A204.1 (cell line): ENCODE data around the gene PKD1L1.
"Not testable (repeated sequence)": the region's sequence is repeated elsewhere in the genome, so short reads cannot be mapped to it uniquely, and the experiment has no call there.

Source experiments
- FAIRE-seq: peaks from 2 replicates; lab custom pipeline; 2012; peaks lifted over from hg19 to GRCh38; lab: Jason Lieb, UNC

Gene PKD1L1, protein sequence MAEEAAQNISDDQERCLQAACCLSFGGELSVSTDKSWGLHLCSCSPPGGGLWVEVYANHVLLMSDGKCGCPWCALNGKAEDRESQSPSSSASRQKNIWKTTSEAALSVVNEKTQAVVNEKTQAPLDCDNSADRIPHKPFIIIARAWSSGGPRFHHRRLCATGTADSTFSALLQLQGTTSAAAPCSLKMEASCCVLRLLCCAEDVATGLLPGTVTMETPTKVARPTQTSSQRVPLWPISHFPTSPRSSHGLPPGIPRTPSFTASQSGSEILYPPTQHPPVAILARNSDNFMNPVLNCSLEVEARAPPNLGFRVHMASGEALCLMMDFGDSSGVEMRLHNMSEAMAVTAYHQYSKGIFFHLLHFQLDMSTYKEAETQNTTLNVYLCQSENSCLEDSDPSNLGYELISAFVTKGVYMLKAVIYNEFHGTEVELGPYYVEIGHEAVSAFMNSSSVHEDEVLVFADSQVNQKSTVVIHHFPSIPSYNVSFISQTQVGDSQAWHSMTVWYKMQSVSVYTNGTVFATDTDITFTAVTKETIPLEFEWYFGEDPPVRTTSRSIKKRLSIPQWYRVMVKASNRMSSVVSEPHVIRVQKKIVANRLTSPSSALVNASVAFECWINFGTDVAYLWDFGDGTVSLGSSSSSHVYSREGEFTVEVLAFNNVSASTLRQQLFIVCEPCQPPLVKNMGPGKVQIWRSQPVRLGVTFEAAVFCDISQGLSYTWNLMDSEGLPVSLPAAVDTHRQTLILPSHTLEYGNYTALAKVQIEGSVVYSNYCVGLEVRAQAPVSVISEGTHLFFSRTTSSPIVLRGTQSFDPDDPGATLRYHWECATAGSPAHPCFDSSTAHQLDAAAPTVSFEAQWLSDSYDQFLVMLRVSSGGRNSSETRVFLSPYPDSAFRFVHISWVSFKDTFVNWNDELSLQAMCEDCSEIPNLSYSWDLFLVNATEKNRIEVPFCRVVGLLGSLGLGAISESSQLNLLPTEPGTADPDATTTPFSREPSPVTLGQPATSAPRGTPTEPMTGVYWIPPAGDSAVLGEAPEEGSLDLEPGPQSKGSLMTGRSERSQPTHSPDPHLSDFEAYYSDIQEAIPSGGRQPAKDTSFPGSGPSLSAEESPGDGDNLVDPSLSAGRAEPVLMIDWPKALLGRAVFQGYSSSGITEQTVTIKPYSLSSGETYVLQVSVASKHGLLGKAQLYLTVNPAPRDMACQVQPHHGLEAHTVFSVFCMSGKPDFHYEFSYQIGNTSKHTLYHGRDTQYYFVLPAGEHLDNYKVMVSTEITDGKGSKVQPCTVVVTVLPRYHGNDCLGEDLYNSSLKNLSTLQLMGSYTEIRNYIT (N-terminal part only)

DNA sequence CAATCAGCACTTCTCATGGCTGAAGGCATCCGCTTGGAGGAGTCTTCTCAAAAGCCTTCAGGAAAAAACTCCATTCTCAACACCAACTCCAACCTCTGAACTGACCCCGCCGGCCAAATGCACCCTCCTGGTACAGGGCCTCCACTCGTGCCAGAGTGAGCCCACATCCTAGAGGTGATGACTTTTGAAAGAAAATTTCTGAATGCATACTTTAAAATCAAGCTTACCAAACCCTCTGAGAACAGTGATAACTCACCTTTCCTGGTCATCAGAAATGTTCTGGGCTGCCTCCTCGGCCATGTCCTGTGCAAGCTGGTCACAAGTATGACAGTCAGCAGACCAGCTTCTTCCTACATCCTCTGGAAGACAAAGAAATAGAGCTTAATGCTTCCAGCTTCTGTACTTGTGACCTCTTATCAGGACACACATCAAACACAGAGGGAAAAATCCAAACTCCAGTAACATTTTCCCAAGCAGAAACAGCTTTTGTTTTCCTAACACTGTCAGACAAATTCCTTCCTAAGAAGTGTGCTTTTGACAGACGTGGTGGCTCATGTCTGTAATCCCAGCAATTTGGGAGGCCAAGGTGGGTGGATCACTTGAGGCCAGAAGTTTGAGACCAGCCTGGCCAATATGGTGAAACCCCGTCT lies at the start of gene PKD1L1:
TSS of gene PKD1L1 (minus strand) at position 326 of the 650 bp plus-strand sequence. CDS start at position 300, 26 bp downstream.
- no peak for FAIRE-seq

DNA sequence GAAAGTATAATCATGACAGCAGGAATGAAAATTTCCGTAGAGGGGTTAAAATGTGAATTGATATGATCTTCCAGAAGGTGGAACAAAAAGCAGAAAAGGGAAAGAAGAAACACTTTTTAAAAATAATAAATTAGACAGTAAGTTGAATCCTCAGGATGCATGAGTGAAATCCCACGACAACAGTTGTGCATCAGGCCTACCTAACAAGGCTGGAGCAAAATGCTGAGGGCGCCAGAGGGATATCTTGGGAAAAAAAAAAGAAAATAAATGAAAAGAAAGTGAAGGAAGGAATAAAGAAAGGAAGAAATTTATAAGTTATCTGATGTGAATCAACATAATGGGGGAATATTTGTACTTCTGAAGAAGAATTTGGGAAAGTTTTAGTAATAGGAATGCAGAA lies 44.2 kb upstream of the PKD1L1 start:
- FAIRE-seq: no peak

DNA sequence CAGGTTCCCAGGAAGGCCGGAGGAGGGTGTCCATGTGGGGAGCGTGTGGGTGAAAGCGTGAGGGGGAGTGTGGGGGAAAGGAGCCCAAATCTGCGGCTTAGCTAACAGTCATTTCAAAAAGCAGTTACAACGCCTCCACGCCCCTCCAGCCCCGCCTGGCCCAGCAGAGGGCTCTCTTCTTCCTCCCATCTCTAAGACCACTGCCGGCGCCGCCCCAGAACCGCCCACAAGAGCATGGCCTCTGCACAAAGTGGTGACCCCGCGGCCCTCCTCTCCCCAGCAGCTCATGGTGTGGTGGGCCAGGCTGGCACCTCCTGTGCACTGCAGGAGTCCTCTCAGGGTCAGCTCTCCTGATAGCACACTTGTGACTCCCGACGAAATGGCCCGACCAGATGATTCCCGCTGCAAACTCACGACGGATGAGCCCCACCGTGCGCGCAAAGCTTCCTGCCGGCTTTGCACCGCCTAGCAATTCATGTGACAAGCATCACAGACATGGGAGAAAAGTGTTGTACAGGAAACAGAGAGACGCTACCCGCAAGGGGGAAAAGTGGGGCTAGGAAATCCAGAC lies 43.6 kb upstream of the PKD1L1 start:
- FAIRE-seq: no peak

DNA sequence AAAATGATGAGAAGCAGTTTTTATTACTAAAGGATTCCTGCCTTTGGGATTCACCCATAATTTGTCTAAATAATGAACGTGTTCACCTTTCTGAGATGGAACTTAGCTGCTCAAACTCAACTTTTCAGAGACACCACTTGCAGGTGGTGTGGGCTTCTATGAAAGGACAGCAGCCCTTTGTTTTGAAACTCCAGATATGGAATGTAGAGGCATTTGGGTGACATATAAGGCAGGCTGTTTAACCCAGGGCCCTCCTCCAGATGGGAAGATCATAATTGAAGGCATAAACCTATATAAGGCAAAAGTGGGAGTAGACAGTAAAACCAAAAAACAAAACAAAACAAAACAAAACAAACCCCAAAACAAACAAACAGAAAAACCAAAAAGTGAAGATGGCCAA lies 43.0 kb upstream of the PKD1L1 start:
- FAIRE-seq: no peak

DNA sequence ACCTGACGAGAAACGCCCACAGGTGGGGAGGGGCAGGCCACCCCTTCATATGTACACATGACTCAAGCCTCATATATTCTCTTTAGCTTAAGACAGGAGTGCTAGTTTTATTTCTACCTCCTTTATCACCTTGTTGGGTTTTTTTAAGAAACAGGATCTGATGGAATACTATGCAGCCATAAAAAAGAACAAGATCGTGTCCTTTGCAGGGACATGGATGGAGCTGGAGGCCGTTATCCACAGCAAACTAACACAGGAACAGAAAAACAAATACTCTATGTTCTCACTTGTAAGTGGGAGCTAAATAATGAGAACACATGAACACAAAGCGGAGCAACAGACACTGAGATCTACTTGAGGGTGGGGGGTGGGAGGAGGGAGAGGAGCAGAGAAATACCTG lies 42.3 kb upstream of the PKD1L1 start:
- FAIRE-seq: no peak

DNA sequence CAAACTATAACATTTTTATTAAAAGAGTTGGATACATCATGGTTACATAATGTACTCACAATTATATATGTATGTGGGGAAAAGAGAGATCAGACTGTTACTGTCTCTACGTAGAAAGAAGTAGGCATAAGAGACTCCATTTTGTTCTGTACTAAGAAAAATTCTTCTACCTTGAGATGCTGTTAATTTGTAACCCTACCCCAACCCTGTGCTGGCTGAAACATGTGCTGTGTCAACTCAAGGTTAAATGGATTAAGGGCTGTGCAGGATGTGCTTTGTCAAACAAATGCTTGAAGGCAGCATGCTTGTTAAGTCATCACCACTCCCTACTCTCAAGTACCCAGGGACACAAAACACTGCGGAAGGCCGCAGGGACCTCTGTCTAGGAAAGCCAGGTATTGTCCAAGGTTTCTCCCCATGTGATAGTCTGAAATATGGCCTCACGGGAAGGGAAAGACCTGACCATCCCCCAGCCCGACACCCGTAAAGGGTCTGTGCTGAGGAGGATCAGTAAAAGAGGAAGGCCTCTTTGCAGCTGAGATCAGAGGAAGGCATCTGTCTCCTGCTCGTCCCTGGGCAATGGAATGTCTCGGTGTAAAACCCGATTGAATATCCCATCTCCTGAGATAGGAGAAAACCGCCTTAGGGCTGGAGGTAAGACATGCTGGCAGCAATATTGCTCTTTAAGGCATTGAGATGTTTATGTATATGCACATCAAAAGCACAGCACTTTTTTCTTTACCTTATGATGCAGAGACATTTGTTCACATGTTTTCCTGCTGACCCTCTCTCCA lies 41.5 kb upstream of the PKD1L1 start:
- FAIRE-seq: not testable (repeated sequence)

DNA sequence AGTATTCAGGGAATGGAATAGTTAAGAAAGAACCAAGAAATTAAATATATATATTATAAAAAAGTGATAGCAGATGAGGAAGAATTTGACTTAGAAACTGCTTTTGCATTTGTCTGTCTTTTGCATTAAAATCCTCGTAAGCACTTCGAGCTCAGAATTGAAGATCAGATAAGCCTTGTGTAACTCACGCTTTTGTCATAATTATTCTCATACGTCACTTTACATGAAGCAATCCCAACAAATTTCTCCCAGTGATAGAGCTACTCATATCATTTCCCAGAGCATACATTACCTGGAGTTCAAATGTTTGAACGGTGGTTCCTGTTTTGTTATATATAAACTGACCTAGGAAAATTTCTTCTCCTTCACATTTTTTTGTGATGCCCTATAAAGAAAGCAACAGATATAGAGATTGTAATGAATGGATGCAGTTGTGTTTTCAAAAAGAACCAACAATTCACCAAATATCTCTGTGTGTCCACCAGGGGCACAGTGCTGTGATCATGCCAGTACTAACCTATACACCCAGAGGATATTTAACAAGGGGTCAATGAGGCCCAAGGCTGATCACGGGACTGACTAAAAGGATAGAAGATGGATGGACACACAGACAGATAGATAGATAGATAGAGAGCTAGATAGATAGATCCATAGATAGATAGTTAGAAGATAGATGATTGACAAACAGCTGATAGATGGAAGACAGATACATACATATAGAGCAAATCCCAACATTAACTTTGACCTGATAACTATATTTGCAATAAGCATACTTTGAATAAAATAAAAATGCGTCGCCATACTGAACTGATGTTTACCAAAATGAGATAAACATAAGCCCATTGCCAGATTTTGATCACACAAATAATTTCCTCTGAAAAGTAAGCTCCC lies 40.5 kb upstream of the PKD1L1 start:
- no peak for FAIRE-seq

DNA sequence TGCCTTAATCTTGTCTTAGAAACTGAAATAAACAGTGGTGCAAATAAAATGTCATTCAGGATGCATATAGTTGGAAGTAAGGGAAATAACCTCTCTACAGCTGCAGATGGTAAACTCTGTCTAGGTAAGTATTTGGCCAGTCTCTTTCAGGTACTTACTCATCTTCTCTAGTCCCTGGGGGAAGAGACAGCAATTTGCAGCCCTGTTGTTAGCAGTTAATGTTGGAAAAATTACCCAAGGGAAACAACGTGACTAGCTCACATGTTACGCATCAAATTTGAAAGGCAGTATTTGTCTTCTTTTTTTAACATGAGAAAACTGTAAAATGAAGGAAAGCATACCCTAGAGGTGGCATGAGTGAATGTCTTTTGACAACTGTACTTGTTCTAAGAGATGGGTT lies 34.3 kb upstream of the PKD1L1 start:
- no peak for FAIRE-seq

DNA sequence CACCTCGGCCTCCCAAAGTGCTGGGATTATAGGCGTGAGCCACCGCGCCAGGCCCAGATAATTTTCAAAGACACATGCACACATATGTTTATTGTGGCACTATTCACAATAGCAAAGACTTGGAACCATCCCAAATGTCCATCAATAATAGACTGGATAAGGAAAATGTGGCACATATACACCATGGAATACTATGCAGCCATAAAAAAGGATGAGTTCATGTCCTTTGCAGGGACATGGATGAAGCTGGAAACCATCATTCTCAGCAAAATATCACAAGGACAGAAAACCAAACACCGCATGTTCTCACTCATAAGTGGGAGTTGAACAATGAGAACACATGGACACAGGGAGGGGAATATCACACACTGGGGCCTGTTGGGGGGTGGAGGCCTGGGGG lies 32.4 kb upstream of the PKD1L1 start:
- not testable (repeated sequence) for FAIRE-seq

DNA sequence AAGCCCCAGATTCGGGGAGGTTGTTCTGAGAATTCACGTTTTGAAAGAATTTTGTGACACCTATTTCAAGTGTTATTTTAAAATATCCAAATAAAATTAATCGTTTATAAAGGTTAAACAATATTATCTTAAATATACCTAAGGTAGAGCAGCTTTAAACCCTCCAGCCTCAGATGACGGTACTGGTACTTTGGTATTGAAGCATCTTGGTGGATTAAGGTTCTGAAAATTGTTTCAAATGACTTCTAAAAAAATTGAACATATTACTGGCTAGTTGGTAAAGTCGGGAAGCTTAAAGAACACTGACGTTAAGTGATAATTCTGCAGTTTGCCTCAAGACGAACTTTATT lies 31.5 kb upstream of the PKD1L1 start:
- FAIRE-seq: no peak

DNA sequence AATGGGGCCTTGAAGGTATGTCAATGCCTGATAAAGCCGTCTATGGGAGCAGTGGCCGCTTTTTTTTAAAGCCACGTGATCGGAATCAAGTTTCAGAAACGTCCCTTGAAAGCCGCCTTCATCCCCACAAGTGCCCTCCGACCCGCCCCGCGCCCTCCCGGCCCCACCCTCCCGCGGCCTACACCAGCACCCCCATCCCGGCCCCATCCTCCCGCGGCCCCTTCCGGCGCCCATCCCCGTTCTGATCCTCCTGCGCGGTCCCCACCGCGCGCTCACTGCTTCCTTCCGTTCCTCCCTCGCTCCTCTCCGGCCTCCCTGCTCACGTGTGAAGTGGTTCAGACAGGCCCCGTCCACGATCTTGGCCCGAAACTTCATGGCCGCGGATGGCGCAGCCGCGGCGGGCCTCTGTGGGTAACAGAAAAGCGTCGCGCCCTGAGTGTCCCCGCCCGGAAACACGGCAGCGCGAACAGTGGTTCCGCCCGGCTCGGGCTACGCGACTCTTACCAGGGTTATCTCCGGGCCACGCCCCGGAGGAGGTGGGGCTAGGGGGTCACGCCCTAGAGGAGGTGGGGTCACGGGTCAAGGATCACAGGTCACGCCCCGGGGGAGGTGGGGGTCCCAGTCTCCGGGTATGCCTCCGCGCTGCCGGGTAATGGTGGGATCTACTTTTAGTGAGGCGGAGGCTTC lies 31.0 kb upstream of the PKD1L1 start, which contains the start of gene HUS1:
TSS of gene HUS1 (minus strand) at position 471 of the 687 bp plus-strand sequence. CDS start at position 375, 96 bp downstream.
- FAIRE-seq: no peak

DNA sequence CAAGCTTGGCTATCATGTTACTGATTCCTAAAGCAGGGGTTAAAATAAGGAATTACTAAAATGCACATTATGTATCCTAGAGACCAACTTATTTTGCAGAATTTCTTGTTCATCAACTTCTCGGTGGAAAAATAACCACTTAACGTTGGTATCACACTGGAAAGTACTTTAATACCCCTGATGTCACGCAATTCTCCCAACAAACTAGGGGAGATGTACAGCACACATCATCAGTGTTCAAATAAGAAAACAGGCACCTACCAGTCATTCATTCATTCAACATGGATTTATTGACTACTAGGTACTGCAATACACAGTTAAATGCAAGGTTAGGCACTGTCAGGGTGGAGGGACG lies 30.5 kb upstream of the PKD1L1 start:
- FAIRE-seq: no peak

DNA sequence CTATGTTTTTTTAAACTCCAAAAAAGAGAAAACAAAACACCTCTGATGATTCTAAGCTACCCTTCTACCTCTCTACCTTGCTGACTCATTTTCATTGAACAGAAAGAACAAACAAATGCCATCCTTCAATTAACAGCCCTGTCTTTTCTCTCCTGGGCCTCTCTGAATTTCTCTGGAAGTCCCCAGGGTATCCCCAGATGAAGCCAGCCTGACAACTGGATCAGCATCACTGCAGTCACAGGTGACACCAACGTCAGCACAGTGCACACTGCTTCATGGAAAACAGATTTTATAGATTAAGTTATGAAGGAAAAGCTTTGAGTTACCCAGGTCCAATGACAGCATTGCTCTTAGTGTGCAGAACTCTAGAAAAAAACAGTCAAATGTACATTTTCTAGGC lies 25.5 kb upstream of the PKD1L1 start:
- FAIRE-seq: no peak

DNA sequence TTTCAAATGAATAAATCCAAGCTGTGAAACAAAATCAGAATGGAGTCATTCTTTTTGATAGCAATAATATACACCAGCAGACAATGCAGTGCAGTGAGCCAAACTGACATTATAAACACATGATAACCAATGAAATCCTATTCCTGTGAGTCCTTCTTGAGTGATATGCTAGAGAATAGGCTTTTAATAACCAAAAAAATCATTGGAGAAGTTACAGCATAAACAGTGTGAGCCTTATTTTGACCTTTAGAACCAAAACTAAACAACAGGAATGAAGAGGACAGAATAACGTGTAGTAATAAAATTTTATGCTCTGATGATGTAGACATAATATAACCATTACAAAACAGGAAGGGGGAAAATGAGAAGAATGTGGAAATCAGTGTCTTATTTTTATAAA lies 22.5 kb upstream of the PKD1L1 start:
- FAIRE-seq: no peak

DNA sequence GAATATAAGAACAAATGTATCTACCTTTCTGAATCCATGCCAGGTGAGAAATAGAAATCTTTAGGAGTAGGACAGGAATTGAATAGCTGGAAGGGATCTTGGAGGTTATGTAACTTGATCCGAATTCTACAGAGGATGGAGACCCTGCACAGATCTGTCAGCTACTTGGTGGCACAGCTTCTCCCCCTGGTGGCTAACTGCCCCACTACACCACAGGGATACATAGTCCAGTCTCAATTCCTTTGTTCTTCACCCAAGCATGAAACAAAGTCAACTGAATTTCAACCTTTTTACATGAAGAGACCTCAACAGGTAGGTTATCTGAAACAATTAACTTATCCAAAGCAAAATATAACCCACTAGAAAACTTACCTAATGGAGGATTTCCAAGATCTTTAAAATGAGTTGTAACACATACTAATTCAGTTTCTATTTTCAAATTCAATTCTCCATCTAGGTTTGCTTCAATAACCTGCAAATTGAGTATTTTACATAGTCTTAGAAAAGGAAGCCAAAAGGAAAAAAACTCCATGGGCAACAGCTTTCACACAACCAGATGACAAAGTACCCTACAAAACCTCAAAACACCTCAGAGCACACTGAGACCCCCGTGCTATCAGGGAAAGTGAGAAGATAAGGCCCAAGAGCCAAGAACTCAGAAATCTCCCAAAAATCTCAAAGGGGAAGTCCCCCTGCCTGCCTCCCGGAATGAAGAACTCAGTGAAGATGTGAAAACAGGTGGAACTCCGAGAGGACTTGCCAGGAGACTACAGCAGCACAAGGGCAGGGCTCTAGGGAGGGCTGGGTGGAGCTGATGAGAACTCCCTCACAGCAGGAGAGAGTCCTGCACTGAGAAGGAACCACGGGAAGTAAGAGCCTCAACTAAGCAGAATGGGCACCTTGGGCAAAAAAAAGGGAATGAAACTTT lies 20.8 kb upstream of the PKD1L1 start:
- FAIRE-seq: no peak

DNA sequence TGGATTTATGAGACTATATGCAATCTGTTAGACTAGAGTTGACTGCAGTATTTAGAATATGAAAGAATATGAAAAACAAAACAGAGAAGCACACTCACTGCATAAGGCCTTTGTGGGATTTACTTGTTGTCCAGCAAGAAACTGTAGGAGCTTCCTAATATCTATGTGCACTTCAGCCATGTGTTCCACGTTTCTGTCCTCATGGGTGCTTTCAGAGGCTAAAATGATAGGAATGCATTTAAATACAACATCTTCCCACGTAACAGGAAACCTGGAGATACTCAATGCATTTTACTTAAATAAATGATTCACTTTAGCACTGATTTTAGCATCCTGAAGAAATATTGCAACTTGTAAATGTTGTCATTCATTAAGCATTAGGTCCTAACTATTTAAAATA lies 19.4 kb upstream of the PKD1L1 start:
- FAIRE-seq: no peak

DNA sequence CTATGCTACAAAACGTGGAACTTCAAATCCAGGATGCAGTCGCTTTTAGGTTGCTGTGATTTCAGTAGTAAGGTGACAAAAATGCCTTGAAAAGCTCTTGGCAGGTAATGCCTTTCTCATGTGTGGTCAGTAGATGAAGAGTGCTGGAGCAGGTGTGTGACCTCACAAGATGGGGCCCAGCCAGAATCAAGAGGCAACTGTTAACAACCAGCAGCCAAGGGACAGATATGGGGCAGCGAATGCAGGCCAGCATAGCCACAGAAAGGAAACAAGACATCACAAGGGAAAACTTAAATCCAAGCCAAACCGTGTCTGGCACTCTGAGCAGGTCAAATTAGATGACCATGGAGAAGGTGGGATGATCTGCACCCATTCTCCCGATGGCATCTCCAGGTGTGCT lies 18.9 kb upstream of the PKD1L1 start:
- FAIRE-seq: no peak

DNA sequence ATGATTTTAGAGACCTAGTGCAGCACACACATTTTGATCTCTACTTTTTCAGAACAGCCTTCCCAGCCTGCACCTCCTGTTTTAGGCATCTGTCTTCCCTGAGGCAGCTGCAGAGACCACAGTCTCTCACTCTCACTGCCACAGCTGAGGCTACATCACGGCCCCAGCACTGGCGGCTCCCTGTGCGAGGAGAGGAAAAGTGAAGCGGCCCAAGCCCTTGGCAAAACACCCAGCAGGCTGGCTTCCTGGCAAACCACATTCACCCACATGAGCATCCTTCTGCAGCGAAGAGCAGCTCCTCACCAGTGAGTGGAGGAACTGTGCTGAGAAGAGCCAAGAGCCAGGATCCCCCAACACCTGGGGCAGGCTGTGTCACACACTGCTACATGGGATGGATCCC lies 17.2 kb upstream of the PKD1L1 start:
- no peak for FAIRE-seq
